ENCODE results near the gene ZNF576.

DNA sequence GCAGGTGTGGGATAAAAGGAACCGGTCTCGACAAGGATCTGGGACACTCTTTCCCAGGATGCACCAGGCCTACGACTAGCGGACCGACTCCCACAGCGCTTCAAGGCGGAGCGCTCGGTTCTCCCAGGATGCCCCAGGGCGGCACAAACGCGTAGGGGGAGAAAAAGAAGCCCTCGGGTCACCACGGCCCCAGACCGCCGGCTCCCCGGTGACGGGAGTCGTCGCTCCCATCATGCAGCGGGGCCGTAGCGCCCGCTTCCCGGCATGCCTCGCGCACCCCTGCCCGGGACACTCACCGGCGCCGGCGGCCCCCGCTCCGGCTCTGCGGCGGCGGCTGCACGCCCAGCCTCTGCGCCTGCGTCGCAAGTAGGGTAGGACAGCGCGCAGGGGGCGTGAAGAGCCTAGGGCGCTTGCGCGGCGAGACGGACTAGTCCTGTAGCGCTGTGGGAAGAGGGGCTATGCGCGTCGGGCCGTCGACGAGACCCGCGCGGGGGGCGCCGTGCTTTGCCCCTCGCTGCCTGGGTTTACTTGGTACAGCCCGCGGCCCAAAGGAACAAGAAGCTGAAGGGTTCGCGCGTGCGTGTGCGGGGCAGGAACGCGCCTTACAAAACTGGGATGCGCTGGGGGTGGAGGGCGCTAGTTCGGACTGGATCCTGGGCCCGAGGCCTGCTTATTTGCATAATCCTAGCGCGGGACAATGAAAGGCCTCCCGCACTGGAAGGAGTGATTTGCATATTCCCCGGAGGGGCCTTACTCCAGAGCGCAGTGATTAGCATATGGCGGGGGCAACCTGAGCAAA lies 23.1 kb downstream of the ZNF576 start, which contains the start of gene ZNF428:
- TF ChIP-seq, protein P1, sequence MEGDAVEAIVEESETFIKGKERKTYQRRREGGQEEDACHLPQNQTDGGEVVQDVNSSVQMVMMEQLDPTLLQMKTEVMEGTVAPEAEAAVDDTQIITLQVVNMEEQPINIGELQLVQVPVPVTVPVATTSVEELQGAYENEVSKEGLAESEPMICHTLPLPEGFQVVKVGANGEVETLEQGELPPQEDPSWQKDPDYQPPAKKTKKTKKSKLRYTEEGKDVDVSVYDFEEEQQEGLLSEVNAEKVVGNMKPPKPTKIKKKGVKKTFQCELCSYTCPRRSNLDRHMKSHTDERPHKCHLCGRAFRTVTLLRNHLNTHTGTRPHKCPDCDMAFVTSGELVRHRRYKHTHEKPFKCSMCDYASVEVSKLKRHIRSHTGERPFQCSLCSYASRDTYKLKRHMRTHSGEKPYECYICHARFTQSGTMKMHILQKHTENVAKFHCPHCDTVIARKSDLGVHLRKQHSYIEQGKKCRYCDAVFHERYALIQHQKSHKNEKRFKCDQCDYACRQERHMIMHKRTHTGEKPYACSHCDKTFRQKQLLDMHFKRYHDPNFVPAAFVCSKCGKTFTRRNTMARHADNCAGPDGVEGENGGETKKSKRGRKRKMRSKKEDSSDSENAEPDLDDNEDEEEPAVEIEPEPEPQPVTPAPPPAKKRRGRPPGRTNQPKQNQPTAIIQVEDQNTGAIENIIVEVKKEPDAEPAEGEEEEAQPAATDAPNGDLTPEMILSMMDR (conservative IDR thresholded peaks at IDR 0.05 in 1 of 2, IDR thresholded peaks at IDR 0.05 in 1 of 2; ENCODE audit: extremely low read depth in 1 of 2, insufficient read depth in 1 of 2, low read depth in 1 of 2, low read length in 2 of 2) = no peak
- no peak for TF ChIP-seq EZH2 (IDR thresholded peaks at IDR 0.05; ENCODE audit: borderline replicate concordance, low read length)
